ENCODE results near the gene RDH5.

The RDH5 gene

GRCh38 chr12:55745361-55746173 lies 25.4 kb downstream of the RDH5 start:
- no peak for TF ChIP-seq CTCF (conservative IDR thresholded peaks at IDR 0.05; ENCODE audit: control insufficient read depth, insufficient read depth, low read depth, low read length)
- peak overlapping the region; percentile 7 for H3K4me3 ChIP-seq (ENCODE audit: control insufficient read depth, low read depth, low read length)
- no peak for DNase-seq (ENCODE audit: low read depth)

GRCh38 chr12:55746174-55746912 lies 26.1 kb downstream of the RDH5 start:
- no peak for DNase-seq (ENCODE audit: low read depth)
- no peak overlapping the region for H3K4me3 ChIP-seq (ENCODE audit: control insufficient read depth, low read depth, low read length)
- no peak for TF ChIP-seq CTCF (conservative IDR thresholded peaks at IDR 0.05; ENCODE audit: control insufficient read depth, insufficient read depth, low read depth, low read length)

- DNase-seq (ENCODE audit: low read depth) = no peak
- TF ChIP-seq CTCF (conservative IDR thresholded peaks at IDR 0.05; ENCODE audit: control insufficient read depth, insufficient read depth, low read depth, low read length) = no peak
- no peak overlapping the region for H3K4me3 ChIP-seq (ENCODE audit: control insufficient read depth, low read depth, low read length)
Measured at GRCh38 chr12:55746913-55747231, 26.7 kb downstream of the RDH5 start.

GRCh38 chr12:55748230-55748993 lies 28.2 kb downstream of the RDH5 start:
- no peak overlapping the region for H3K4me3 ChIP-seq (ENCODE audit: control insufficient read depth, low read depth, low read length)
- no peak for DNase-seq (ENCODE audit: low read depth)
- TF ChIP-seq CTCF (conservative IDR thresholded peaks at IDR 0.05; ENCODE audit: control insufficient read depth, insufficient read depth, low read depth, low read length) = no peak

GRCh38 chr12:55755246-55755645 lies 35.1 kb downstream of the RDH5 start:
- no peak for DNase-seq (ENCODE audit: low read depth)

More at GRCh38 chr12:55755246-55755645, 35.1 kb downstream of the RDH5 start:
- TF ChIP-seq CTCF (conservative IDR thresholded peaks at IDR 0.05; ENCODE audit: control insufficient read depth, insufficient read depth, low read depth, low read length) = no peak
- H3K4me3 ChIP-seq (ENCODE audit: control insufficient read depth, low read depth, low read length) = no peak overlapping the region

All from fibroblast of mammary gland (primary cell).